Immature natural killer cell (primary cell): ENCODE data around the gene OS9. TPM values are rescaled to one million over a fixed set of nuclear protein-coding genes. Genes with fewer than 3 reads are reported as not detected.
"Not testable (repeated sequence)": the region's sequence is repeated elsewhere in the genome, so short reads cannot be mapped to it uniquely, and the experiment has no call there.

ENCODE experiments used
- DNase-seq, 3 donors: peaks; one replicate each; pipeline ENCODE4 v3.0.0; 2022; ENCODE audit warnings: mixed read lengths in 1 of 3
- H3K27ac Mint-ChIP-seq, 6 donors: one replicate each; pipeline ENCODE4 v1.8.0; 2020; ENCODE audit warnings: mixed read lengths in 6 of 6, mild to moderate bottlenecking in 5 of 6, inconsistent platforms in 4 of 6, moderate library complexity in 3 of 6
- H3K27me3 Mint-ChIP-seq, 3 donors: one replicate each; pipeline ENCODE4 v1.8.0; 2020 to 2021; ENCODE audit warnings: low read depth in 3 of 3, mild to moderate bottlenecking in 3 of 3, mixed read lengths in 3 of 3, moderate library complexity in 3 of 3, inconsistent platforms in 1 of 3
- H3K36me3 Mint-ChIP-seq, 3 donors: one replicate each; pipeline ENCODE4 v1.8.0; 2020; ENCODE audit warnings: mixed read lengths in 3 of 3, inconsistent platforms in 2 of 3, mild to moderate bottlenecking in 2 of 3
- H3K4me1 Mint-ChIP-seq, 2 donors: one replicate each; pipeline ENCODE4 v1.8.0; 2020; ENCODE audit warnings: inconsistent platforms in 2 of 2, mild to moderate bottlenecking in 2 of 2, mixed read lengths in 2 of 2, moderate library complexity in 1 of 2
- H3K4me3 Mint-ChIP-seq, 5 donors: one replicate each; pipeline ENCODE4 v1.8.0; 2020; ENCODE audit warnings: mild to moderate bottlenecking in 5 of 5, mixed read lengths in 5 of 5, inconsistent platforms in 3 of 5, moderate library complexity in 3 of 5
- H3K9me3 Mint-ChIP-seq, 6 donors: one replicate each; pipeline ENCODE4 v1.8.0; 2020; ENCODE audit warnings: mild to moderate bottlenecking in 6 of 6, mixed read lengths in 6 of 6, inconsistent platforms in 4 of 6, moderate library complexity in 3 of 6
- polyA plus RNA-seq, 3 donors: library from polyadenylated mRNA; unstranded; fragments of 300-500 nt; fragmentation: Illumina TruSeq; gene quantifications; one replicate each; pipeline ENCODE4 v1.2.3, GENCODE V29; 2021

Gene OS9
- polyA plus RNA-seq, 3 donors from 2014 or later: 54.2 to 111 (median 59.5) TPM

DNA sequence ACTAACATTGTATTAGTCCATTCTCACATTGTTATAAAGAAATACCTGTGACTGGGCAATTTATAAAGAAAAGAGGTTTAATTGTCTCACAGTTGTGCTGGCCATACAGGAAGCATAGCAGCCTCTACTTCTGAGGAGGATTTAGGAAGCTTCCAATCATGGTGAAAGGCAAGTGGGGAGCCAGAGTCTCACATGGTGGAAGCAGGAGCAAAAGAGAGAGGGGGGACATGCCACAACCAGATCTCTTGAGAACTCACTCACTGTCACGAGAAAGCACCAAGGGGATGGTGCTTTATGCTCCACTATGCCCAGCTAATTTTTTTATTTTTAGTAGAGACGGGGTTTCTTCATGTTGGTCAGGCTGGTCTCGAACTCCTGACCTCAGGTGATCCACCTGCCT is 13.3 kb downstream of the OS9 start:
- H3K36me3 Mint-ChIP-seq: peaks cover 27 to 63% (median 47%) of the 10 kb centered on the region in 3 donors

GRCh38 chr12:57708296-57708695 is 14.4 kb downstream of the OS9 start:
- no peaks in the 10 kb centered on the region for H3K27me3 Mint-ChIP-seq
- H3K4me3 Mint-ChIP-seq: no peak overlapping the region
- DNase-seq: no peak
- H3K4me1 Mint-ChIP-seq: no peaks in the 10 kb centered on the region
- H3K27ac Mint-ChIP-seq: no peak overlapping the region
- peaks cover 0 to 5% (median 1%) of the 10 kb centered on the region in 6 donors for H3K9me3 Mint-ChIP-seq
- H3K36me3 Mint-ChIP-seq: peaks cover 22 to 59% (median 39%) of the 10 kb centered on the region in 3 donors

More for the DNA sequence above, 13.3 kb downstream of the OS9 start:
- H3K27ac Mint-ChIP-seq: no peak overlapping the region
- no peak for DNase-seq
- no peaks in the 10 kb centered on the region for H3K27me3 Mint-ChIP-seq
- peaks cover 0 to 5% (median 1%) of the 10 kb centered on the region in 6 donors for H3K9me3 Mint-ChIP-seq
- H3K4me3 Mint-ChIP-seq: no peak overlapping the region
- no peaks in the 10 kb centered on the region for H3K4me1 Mint-ChIP-seq

DNA sequence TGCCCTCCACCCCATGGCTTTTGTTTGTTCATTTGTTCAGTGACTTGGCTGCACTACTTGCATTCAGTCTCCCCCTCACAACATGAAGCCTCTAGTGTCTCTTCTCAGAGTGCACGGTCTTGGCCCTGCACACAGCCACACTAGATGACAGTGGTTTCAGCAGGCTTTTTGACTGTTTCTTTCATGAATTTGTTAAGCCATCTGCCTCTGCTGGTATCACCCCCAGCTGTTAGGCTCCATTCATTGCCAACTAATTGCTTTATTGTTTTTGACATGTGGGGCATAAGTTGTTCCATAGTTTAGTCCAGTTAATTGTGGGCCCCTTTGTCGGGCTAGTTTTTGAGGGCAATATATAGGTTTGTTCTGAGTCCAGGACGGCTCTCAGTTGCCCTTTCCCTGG is 18.8 kb downstream of the OS9 start:
- Mint-ChIP-seq H3K27ac (no peak overlapping the region), H3K36me3 (peaks cover 10 to 35% (median 13%) of the 10 kb centered on the region in 3 donors), H3K4me1 (no peaks in the 10 kb centered on the region), H3K27me3 (no peaks in the 10 kb centered on the region), H3K9me3 (no peaks in the 10 kb centered on the region), H3K4me3 (no peak overlapping the region)
- DNase-seq: no peak

DNA sequence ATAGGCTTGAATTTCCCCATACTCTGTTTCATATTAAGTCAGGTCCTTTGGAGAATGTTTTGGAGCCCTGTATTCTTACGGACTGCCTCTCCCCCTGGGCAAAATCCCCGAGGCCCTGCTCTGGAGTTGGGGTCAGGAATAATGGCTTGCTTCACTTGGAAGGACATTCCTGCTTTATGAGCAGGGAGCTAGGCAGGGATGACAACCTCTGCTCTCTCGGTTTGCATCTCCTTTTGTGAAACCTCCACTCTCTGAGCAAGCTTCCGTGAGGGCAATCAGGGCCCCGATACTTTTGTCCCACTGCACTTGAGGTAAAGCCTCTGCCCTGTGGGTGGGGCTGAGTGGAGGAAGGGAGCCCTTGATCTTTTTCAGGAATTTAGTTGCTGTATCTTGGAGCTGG is 19.3 kb downstream of the OS9 start:
- H3K27ac Mint-ChIP-seq: no peak overlapping the region
- H3K36me3 Mint-ChIP-seq: peaks cover 14 to 39% (median 16%) of the 10 kb centered on the region in 3 donors
- H3K4me1 Mint-ChIP-seq: no peaks in the 10 kb centered on the region
- H3K9me3 Mint-ChIP-seq: no peaks in the 10 kb centered on the region
- no peaks in the 10 kb centered on the region for H3K27me3 Mint-ChIP-seq
- H3K4me3 Mint-ChIP-seq: no peak overlapping the region
- no peak for DNase-seq

- not testable (repeated sequence) for H3K27ac Mint-ChIP-seq, H3K9me3 Mint-ChIP-seq, H3K27me3 Mint-ChIP-seq, H3K4me3 Mint-ChIP-seq, DNase-seq, H3K4me1 Mint-ChIP-seq
- H3K36me3 Mint-ChIP-seq: peaks cover 21 to 48% (median 24%) of the 10 kb centered on the region in 3 donors
Measured at GRCh38 chr12:57715036-57715748, 21.3 kb downstream of the OS9 start.

- Mint-ChIP-seq H3K9me3 (no peaks in the 10 kb centered on the region), H3K4me1 (no peaks in the 10 kb centered on the region), H3K4me3 (no peak overlapping the region), H3K27me3 (no peaks in the 10 kb centered on the region), H3K36me3 (peaks cover 21 to 46% (median 24%) of the 10 kb centered on the region in 3 donors), H3K27ac (no peak overlapping the region)
- no peak for DNase-seq
Measured at GRCh38 chr12:57715786-57716185, 21.9 kb downstream of the OS9 start.

DNA sequence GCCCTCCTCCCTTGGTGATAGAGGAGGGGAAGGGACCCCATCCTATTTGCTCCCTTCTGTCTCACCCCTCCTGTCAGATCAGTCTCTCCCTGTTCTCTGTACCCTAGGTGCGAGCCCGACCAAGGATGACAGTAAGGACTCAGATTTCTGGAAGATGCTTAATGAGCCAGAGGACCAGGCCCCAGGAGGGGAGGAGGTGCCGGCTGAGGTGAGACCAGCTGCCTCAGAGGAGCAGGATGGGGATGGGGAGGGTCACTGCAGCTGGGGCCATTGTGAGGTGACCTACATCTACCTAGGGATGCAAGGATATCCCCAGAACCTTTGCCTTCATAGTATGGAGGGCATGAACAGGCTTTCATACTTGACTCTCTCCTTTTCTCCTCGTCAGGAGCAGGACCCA is 22.4 kb downstream of the OS9 start:
- peaks cover 0 to 2% (median 0%) of the 10 kb centered on the region in 3 donors for H3K27me3 Mint-ChIP-seq
- H3K9me3 Mint-ChIP-seq: no peaks in the 10 kb centered on the region
- H3K27ac Mint-ChIP-seq: peak overlapping the region in 1 of 6 donors; percentile 22
- H3K4me3 Mint-ChIP-seq: no peak overlapping the region
- H3K36me3 Mint-ChIP-seq: peaks cover 20 to 45% (median 21%) of the 10 kb centered on the region in 3 donors
- no peaks in the 10 kb centered on the region for H3K4me1 Mint-ChIP-seq
- DNase-seq: no peak

- Mint-ChIP-seq H3K27ac (no peak overlapping the region), H3K36me3 (peaks cover 13 to 41% (median 18%) of the 10 kb centered on the region in 3 donors), H3K27me3 (peaks cover 0 to 3% (median 2%) of the 10 kb centered on the region in 3 donors), H3K4me1 (peaks cover 0 to 2% of the 10 kb centered on the region in 2 donors), H3K4me3 (no peak overlapping the region), H3K9me3 (no peaks in the 10 kb centered on the region)
- no peak for DNase-seq
Measured at GRCh38 chr12:57717131-57717530, 23.2 kb downstream of the OS9 start.

- Mint-ChIP-seq H3K27ac (peak overlapping the region in 1 of 6 donors; percentile 72), H3K27me3 (peaks cover 2 to 3% (median 2%) of the 10 kb centered on the region in 3 donors), H3K9me3 (no peaks in the 10 kb centered on the region), H3K4me3 (no peak overlapping the region), H3K36me3 (peaks cover 12 to 36% (median 18%) of the 10 kb centered on the region in 3 donors), H3K4me1 (peaks cover 0 to 2% of the 10 kb centered on the region in 2 donors)
- DNase-seq: no peak
Measured at GRCh38 chr12:57717846-57718640, 24.1 kb downstream of the OS9 start.

GRCh38 chr12:57718641-57719528 is 25.0 kb downstream of the OS9 start:
- H3K27me3 Mint-ChIP-seq: peaks cover 2 to 3% (median 2%) of the 10 kb centered on the region in 3 donors
- H3K9me3 Mint-ChIP-seq: no peaks in the 10 kb centered on the region
- H3K4me1 Mint-ChIP-seq: peaks cover 0 to 5% of the 10 kb centered on the region in 2 donors
- H3K4me3 Mint-ChIP-seq: no peak overlapping the region
- no peak overlapping the region for H3K27ac Mint-ChIP-seq
- H3K36me3 Mint-ChIP-seq: peaks cover 12 to 36% (median 18%) of the 10 kb centered on the region in 3 donors
- DNase-seq: no peak

DNA sequence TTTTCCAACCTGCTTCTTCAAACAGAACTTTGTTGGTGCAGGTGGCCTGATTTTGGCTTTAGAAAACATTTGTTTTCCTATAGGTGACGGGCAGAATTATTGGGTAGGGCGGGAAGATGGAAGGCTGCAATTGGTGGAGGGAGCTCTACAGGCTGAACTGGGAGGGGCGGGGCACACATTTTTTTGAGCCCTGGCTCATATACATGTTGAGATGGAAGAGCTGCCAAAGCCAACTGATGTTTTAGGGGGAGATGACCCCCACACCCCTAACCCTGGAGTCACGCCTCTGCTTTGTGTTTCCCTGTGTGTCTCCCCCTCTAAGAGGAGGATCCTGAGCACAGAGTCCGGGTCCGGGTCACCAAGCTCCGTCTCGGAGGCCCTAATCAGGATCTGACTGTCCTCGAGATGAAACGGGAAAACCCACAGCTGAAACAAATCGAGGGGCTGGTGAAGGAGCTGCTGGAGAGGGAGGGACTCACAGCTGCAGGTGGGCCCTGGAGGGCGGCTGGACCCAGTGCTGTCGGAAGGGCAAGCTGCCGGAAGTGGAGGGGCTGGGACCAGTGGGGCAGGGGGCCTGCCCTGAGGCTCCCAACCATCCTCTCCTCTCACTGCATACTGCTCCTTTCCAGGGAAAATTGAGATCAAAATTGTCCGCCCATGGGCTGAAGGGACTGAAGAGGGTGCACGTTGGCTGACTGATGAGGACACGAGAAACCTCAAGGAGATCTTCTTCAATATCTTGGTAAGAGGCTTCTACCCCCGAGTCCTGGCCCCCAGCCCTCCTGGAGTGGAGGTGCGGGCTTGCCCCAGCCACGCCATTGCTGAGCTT is 26.1 kb downstream of the OS9 start:
- Mint-ChIP-seq H3K36me3 (peaks cover 12 to 36% (median 18%) of the 10 kb centered on the region in 3 donors), H3K9me3 (no peaks in the 10 kb centered on the region), H3K27ac (no peak overlapping the region), H3K4me3 (no peak overlapping the region), H3K4me1 (peaks cover 5 to 9% of the 10 kb centered on the region in 2 donors), H3K27me3 (peaks cover 2 to 3% (median 2%) of the 10 kb centered on the region in 3 donors)
- no peak for DNase-seq

DNA sequence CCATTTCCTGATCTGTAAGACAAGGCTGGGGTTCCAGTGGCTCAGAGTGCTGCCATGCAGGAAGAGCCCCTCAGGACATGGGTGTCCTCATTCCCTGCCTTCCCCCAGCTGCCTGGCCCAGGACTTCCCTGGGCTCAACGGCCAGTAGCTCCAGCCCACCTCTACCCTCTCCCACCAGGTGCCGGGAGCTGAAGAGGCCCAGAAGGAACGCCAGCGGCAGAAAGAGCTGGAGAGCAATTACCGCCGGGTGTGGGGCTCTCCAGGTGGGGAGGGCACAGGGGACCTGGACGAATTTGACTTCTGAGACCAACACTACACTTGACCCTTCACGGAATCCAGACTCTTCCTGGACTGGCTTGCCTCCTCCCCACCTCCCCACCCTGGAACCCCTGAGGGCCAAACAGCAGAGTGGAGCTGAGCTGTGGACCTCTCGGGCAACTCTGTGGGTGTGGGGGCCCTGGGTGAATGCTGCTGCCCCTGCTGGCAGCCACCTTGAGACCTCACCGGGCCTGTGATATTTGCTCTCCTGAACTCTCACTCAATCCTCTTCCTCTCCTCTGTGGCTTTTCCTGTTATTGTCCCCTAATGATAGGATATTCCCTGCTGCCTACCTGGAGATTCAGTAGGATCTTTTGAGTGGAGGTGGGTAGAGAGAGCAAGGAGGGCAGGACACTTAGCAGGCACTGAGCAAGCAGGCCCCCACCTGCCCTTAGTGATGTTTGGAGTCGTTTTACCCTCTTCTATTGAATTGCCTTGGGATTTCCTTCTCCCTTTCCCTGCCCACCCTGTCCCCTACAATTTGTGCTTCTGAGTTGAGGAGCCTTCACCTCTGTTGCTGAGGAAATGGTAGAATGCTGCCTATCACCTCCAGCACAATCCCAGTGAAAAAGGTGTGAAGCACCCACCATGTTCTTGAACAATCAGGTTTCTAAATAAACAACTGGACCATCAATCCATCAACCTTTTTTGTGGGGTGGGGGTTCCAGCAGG is 27.0 kb downstream of the OS9 start:
- peaks cover 6 to 10% of the 10 kb centered on the region in 2 donors for H3K4me1 Mint-ChIP-seq
- H3K27me3 Mint-ChIP-seq: peaks cover 2 to 3% (median 2%) of the 10 kb centered on the region in 3 donors
- no peak for DNase-seq
- H3K36me3 Mint-ChIP-seq: peaks cover 12 to 32% (median 14%) of the 10 kb centered on the region in 3 donors
- peak overlapping the region in 3 of 6 donors; percentile 22 to 59 (median 26) for H3K27ac Mint-ChIP-seq
- H3K4me3 Mint-ChIP-seq: no peak overlapping the region
- H3K9me3 Mint-ChIP-seq: no peaks in the 10 kb centered on the region
